HL-60/S4 treated with phorbol 12-myristate 13-acetate at 8.2 ng/mL for 4 days and 3 days (cell line): Measurements from ENCODE around the gene GBP2.

Source experiments
- in situ Hi-C: fragments of 300-500 bp; cut with MboI; formaldehyde crosslinking; loops from 2 replicates; pipeline ENCODE4 v1.15.0; 2022; ENCODE audit warnings: low sequenced_read_pairs

Gene GBP2, protein sequence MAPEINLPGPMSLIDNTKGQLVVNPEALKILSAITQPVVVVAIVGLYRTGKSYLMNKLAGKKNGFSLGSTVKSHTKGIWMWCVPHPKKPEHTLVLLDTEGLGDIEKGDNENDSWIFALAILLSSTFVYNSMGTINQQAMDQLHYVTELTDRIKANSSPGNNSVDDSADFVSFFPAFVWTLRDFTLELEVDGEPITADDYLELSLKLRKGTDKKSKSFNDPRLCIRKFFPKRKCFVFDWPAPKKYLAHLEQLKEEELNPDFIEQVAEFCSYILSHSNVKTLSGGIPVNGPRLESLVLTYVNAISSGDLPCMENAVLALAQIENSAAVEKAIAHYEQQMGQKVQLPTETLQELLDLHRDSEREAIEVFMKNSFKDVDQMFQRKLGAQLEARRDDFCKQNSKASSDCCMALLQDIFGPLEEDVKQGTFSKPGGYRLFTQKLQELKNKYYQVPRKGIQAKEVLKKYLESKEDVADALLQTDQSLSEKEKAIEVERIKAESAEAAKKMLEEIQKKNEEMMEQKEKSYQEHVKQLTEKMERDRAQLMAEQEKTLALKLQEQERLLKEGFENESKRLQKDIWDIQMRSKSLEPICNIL

GRCh38 chr1:89125913-89126580 lies at the start of gene GBP2:
Gene GBP2, minus strand, starts transcription at chr1:89126114. Its CDS starts 4,148 bp downstream, at chr1:89121966.
- in situ Hi-C loops = no loop called here

DNA sequence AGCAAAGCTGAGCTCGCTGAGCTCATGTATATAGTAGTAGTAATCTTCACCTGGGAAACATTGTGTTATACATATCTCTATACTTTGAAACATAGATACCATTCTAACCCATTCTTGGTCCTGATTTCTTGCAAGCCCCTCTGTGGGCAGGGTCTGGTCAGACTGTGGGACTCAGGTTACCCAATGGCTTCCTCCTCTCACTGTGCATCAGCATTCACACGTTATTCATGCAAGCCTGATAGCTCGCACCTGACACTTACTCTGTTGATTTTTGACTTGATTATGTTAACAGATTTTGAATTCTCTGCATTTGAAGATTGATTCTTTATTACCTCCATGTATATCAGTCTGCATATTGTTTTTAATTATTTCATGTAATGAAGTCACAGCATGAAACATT lies 48.6 kb upstream of the GBP2 start:
- in situ Hi-C loops = no loop called here

- in situ Hi-C loops = no loop called here
These were observed 46.7 kb upstream of the GBP2 start for GRCh38 chr1:89172468-89173143.

DNA sequence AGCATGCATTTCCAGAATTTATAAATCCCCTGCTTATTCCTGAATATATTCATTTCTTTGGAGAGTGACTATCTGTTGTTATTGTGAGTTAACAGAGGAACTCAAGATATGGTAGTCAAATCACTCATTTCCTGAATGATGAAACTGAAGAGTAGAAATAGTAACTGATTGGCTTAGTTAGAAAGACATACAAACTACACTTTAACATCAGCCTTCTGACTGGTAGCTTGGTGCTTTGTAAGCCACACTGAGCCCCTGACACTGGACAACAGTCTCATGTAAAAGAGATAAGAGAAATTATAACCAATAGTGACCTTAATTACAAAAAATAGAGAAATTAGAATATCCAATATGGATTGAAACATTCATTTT lies 45.1 kb upstream of the GBP2 start:
- in situ Hi-C loops = no loop called here

- in situ Hi-C loops = no loop called here
These were observed 44.5 kb upstream of the GBP2 start for GRCh38 chr1:89170170-89171066.

GRCh38 chr1:89169166-89169565 lies 43.3 kb upstream of the GBP2 start:
- in situ Hi-C loops = no loop called here

DNA sequence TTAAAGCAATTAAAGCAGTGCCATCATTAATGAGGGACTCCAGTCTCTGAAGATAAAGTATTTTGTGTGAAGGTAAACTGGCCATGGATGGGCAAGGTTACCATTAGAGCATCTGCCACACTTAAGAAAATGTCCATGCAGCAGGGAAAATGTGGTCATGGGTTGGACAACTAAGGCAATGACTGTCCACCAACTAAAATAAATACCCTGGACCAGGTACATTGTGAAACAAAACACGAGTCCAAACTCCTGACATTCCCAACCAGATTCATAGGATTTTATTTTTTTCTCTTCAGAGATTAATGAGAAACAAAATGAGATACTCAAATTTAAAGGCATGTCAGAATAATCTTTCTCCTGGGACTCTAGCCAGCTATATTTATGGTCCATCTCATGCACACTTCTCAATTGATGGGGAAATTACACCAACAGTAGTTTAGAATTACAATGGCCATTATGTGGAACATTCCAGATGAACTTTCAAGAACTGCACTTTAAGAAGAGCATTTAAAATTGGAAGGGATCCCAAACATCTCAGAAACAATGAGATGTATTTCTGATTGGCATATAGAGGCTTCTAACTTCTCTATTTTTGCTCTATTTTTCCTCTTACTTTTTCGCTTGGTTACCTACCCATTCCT lies 41.8 kb upstream of the GBP2 start:
- in situ Hi-C loops = no loop called here

DNA sequence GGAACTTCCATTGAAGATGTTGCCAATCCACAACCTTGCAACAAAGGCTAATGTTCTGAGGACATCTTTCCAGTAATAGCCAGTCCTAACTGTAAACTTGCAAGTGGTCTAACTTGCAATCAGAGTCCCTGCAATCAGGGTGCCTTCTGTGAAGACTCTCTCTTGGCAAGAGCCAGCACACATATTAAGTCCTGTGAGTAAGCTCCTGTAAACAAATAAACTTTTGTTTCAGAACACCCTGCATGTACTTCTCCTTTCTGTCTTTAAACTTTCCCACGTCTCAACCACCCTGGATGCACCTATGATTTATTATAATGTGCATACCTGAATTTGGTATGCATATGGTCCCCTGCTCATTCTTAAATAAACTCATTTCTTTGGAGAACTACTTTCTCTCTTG lies 40.8 kb upstream of the GBP2 start:
- in situ Hi-C loops = no loop called here

GRCh38 chr1:89165811-89166210 lies 39.9 kb upstream of the GBP2 start:
- in situ Hi-C loops = no loop called here

GRCh38 chr1:89151047-89151446 lies 25.1 kb upstream of the GBP2 start:
- in situ Hi-C loops = no loop called here

GRCh38 chr1:89149976-89150375 lies 24.1 kb upstream of the GBP2 start:
- in situ Hi-C loops = no loop called here

DNA sequence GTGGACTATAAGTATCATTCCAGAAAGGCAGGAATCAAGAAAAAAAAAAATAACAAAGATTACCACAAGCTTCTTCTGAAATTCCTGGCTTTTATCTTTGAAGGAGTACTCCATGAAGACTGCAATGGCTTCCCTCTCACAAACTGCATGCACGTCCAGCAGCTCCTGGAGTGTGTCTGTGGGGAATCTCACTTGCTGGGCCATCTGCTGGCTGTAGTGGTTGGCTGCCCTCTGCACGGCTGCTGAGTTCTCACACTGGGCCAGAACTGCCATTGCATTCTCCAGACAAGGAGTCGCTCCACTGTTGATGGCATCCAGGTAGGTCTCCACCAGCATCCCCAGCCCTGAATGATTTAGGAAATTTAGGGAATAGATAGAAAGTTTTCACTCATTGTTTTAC lies 23.3 kb upstream of the GBP2 start:
- in situ Hi-C loops = no loop called here

DNA sequence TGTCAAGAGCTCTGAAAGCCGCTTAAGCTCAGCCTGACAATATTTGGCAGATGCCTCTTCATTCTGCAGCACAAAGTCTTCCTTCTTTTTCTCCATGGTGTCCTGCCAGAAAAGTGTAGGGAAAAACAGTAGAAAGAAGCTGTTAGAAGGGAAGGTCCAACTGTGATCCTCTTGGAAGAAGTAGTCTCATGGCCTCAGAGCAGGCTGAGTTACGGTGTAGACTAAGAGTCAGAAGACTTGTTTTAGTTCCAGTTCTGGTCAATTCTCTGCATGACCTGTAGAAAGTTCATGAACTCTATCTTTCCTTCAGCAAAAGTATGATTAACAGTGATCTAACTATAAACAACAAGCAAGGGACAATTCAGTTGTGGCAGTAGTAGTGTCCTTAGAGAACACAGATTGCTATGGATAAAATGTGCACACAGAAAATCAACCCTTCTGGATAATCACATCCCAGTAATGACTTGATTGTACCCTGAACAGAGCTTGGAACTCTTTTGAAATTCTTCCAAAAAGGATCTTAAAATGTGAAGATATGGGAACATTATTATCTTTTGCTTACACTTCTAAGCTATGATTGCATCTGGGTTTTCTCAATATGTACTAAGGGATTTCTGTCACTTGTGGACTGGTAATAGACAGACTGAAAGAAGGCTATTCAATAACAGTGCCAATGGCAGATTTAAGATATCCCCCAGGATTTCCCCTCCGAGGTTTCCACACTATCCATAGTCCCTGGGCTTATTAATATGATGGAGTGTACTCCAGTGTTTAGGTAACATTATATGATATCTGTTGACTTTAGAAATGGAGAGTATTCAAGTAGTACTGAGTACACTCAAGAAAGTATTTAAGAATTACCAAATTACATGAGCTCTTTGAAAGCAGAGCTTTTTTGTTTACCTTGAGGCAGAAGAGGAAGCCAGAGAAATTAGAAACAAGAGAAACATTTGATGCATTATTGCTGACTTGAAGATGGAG lies 22.1 kb upstream of the GBP2 start:
- in situ Hi-C loops = no loop called here

GRCh38 chr1:89146721-89147120 lies 20.8 kb upstream of the GBP2 start:
- in situ Hi-C loops = no loop called here

GRCh38 chr1:89143484-89143883 lies 17.6 kb upstream of the GBP2 start:
- in situ Hi-C loops = no loop called here

GRCh38 chr1:89142160-89142559 lies 16.2 kb upstream of the GBP2 start:
- in situ Hi-C loops = no loop called here

GRCh38 chr1:89133747-89134146 lies 7.8 kb upstream of the GBP2 start:
- in situ Hi-C loops = no loop called here

DNA sequence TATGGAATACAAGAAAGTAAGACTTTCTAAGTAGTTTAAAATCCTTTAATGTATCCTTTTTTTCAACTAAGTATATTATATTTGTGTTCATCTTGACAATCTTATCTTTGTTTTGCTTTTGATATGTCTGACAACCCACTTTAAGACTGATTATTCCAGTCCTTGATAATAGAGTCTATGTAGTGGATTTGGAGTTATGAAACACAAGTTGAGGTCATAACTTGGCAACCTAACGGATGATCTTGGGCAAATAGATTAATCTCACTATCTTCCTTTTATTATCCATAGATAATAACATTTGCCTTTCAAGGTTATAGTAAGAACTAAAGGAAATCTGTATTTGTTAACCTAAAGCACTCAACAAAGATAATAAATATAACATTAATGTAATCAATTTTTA lies 4.8 kb upstream of the GBP2 start:
- in situ Hi-C loops = no loop called here

GRCh38 chr1:89129911-89130310 lies 4.0 kb upstream of the GBP2 start:
- in situ Hi-C loops = no loop called here
